Hepatic stellate cell (primary cell): ENCODE results near the gene RNASE7.
"Not testable (repeated sequence)": the region's sequence is repeated elsewhere in the genome, so short reads cannot be mapped to it uniquely, and the experiment has no call there.

Experiments used
- DNase-seq: peaks from one replicate; pipeline ENCODE4 v3.0.0; 2011; ENCODE audit warnings: low spot score

Gene RNASE7

GRCh38 chr14:21041676-21042433, at the start of gene RNASE7:
Gene RNASE7 (plus strand): TSS chr14:21042362. CDS start chr14:21042993, 631 bp downstream.
- no peak for DNase-seq

GRCh38 chr14:20996521-20996920, 45.6 kb upstream of the RNASE7 start:
- DNase-seq: no peak

DNA sequence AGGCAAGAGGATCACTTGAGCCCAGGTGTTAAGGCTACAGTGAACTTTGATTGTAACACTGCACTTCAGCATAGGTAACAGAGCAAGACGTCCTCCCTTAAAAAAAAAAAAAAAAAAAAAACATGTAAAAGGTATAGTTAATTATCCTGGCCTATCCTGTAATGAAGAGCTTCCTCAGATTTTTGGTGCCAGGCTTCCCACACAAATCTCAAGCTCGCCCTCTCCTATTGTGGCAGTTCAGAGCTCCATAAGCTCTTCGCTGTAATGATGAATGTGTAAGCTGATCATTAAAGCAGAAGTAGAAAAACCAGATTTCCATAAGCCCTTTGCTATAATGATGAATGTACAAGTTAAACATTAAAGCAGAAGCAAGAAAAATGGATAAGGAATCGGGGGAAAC, 45.0 kb upstream of the RNASE7 start:
- no peak for DNase-seq

DNA sequence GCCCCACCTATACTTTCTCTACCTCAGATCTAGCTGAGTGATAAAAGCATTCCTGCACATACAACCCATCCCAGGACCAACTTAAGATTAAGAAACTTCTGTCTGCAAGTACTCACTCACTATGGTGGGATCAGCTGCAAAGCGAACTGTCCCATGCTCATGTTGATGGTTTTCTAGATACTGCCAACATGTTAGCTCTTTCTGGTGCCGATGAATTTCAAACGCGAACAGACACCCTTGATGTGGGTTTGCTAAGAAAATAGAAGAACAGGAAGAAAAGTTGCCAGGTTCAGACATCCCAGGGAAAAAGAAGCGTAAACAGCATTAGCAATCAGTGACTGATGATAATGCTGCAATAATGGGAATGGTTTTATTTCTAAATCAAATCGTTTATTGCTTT, 44.6 kb upstream of the RNASE7 start:
- no peak for DNase-seq

DNA sequence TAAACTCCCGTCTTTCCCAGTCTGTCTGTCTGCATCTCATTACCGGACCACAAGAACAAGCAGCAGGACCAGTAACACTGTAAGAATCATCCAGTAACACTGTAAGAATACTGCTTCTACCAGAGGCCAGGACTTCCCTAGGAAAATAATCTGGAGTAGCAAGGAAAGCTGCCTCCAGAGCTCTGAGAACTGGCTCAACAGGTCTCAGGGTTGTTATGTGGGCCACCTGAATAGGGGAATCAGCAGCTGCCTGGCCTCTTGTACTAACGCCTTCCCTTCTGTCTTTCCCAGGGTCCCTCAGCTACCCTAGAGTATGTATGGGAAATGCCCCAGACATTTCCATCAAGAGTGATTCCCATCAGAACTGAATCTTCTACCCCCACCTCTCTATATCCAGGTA, 44.0 kb upstream of the RNASE7 start:
- no peak for DNase-seq

DNA sequence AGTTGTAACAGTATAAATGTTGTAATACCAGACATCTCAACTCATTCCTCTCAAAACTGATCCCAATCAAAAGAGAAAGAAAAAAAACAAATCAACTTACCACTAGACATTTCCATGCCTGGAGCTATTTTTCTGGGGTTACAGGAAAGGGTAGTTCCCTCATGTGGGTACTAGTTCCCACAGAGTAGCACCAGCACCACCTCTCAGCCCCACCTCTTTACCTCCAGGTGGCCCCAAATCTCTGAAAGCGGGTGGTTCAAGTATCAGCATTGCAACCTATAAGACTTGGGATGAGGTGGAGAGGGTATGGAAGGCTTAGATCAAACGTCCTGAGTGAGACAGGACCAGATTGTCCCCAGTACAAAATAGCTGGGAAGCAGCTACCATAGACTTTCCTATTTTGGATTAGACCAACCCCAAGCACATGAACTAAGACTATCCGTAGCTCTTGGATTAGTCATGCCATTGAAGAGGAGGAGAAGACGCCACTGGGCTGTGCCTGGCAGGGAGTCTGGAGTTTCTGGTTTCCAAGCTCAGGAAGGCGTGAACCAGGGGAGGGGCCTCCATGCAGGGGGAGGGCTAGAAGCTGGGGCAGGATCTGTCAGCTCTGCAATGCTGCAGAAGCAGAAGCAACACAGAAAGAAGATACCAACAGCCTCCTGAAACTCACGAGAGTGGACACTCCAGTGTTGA, 43.3 kb upstream of the RNASE7 start, which contains the start of gene SLC39A2:
Gene SLC39A2, plus strand, starts transcription at position 620 of the 693 bp plus-strand sequence. CDS start 154 bp downstream, outside the sequence.
- peak; percentile 28 for DNase-seq

- DNase-seq: no peak
Observed at GRCh38 chr14:20999591-20999990, 42.6 kb upstream of the RNASE7 start.

GRCh38 chr14:21001218-21001617, 40.9 kb upstream of the RNASE7 start:
- DNase-seq: no peak

DNA sequence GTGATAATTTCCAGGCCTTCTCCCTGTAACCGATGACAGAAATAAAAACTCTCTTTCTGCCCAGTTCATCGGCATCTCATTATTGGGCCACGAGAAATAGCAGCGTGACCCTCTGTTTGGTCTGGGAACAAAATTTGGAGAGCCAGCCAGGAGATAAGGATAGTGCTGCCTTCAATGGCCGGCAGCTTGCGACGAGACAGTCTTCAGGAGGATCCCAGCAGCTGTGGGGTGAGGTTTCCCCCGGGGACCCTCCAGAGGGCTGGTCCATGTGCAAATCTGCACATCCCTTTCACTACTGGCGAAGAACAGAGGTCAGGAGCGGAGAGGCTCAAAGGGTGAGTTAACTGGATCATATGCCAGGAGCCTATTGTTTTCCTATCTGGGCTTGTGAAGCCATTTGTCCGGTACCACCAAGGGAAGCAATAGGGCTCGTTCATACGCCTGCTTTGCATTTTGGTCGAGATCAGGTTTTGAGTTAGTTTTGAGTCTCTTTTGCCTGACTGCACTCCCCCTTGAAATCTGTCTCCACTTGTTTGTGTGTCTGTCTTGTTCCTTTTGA, 38.3 kb upstream of the RNASE7 start:
- DNase-seq: no peak

GRCh38 chr14:21009721-21010120, 32.4 kb upstream of the RNASE7 start:
- DNase-seq: not testable (repeated sequence)

GRCh38 chr14:21011136-21011535, 31.0 kb upstream of the RNASE7 start:
- no peak for DNase-seq

DNA sequence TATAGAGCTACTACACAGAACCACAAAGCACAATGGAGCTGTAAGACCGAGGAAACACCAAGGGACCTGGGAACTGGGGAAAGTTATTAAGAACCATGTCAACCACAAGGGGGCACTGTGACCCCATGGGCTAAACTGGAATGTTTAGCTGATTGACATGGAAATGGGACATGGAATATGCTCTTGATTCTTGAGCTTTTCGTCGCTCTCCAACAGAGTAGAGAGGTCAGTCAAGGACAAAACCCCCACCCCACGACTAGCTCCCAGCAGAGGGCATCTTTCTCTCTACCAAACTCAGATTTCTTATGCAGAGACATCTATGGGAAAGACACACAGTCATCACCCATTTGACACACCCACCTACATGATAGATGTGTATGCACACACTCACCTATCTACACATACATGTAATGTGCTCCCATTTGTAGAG, 27.4 kb upstream of the RNASE7 start:
- DNase-seq: peak; percentile 78

GRCh38 chr14:21015312-21015711, 26.9 kb upstream of the RNASE7 start:
- no peak for DNase-seq

GRCh38 chr14:21016413-21017190, 25.6 kb upstream of the RNASE7 start:
- no peak for DNase-seq

DNA sequence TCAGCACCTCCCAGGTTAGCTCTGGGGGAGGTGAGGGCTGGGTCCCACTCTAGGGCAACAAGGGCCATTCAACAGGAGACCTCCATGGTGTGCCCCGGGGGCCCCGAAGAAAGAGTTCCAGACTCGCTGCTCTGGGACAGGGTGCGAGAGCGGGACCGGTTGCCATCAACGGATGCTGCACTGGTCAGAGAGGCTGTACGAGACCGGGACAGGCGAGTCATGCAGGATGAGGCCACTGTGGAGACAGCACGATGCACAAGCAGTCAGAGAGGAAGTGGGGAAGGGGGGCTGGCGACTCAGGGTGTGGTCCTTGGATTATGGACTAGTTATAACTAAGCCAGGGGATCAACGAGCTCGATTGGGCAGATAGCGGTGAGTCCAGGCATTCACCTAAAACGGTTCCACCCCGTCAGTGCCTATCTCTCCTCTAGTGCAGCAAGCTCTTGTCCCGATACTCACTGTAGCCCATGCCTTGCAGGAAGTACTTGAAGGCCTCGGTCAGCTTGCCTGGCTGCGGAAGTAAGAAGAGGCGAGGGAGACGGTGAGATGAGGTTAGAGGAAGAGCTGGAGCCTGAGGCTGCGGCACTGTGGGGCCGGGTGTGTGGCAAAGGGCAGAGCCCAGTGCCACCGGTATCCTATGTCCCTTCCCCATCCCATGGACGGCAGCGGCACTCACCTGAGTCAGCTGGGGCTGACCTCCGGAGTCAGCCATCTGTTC, 24.5 kb upstream of the RNASE7 start:
- DNase-seq: no peak

GRCh38 chr14:21018286-21018685, 23.9 kb upstream of the RNASE7 start:
- DNase-seq: no peak

DNA sequence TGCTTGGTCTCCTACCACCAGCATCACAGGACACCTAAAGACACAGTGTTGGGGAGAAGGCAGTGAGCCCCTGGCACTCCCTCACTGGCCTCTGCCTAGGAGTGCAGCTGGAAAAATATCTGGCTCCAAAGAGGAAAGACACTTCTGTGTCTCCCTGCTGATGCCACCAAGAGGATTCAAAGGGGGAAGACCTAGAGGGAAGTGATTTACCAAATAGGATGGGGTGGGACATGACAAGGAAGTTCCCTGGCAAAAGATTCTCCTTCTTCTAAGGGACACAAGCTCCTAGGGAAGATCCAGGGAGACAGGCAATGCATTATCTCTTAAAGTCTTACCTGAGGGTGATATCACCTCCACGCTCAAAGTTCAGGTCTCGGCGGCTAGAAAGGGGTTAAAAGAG, 23.4 kb upstream of the RNASE7 start:
- no peak for DNase-seq

DNA sequence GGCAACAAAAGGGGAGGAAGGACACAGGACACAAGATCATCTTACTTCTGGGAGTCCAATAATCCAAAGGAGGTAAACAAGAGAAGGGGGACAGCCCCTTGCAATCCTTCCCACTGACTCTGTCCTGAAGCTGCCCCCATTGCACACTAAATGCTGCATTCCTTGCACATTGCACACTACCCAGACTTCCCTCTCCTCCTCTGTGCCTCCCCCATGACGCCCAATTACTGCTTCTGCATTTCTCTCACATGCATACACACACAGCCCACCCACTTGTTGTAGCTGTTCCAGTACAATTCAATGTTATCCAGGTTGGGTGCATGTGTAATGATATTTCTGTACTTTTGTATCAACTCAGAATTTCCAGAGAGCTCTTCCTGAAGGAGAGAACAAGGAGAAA, 22.8 kb upstream of the RNASE7 start:
- no peak for DNase-seq

DNA sequence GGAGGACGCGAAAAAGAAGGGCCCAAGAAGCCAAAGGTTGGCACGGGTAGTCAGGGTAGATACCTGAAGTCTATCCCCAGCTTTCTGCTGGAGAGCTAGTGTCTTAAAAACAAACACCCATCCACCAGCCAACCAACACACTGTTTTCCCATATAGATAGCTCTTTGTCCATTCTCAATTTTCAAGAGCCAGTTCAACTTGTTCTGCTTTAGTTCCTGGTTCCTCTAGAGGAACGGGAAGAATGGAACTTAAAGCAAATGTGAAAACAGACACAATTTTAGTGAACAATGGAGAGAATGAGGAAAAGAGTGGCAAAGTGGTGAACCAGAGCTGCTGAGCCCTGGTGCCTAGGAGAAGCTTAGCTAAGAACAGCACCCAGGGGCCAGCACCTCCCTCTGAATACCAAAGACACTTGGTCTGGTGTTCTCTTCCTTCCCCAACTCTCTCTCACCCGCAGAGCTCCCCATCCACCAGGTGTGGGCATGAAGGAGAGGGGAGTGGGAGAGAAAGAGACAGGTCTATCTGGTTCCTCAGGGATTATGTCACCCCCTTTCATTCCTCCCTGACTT, 21.1 kb upstream of the RNASE7 start:
- DNase-seq: no peak

DNA sequence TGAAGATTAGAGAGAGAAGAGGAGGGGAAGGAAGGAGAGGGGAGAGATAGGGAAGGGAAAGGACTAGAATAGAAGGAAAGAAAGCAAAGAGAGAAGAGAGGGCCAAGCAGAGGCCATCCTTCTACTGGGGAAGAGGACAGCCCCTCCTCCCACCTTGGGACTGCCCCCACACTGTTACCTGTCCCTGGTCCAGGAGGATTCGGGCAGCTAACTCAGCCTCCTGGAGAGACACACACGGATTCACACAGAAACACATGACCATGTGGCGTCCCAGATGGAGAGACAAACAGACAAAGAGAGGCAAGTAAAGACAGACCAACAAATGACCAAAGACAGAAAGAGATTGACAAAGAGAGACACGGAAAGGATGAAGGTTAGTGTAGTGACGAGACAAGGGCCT, 19.5 kb upstream of the RNASE7 start:
- no peak for DNase-seq

GRCh38 chr14:21023174-21023573, 19.0 kb upstream of the RNASE7 start:
- no peak for DNase-seq
